Muscle of leg (tissue), 11 donors: ENCODE results near the gene TRDN. TPM values are rescaled to one million over a fixed set of nuclear protein-coding genes. Genes with fewer than 3 reads are reported as not detected.

Experiments used
- DNase-seq: peaks from one replicate; pipeline ENCODE4 v3.0.0; 2013
- H3K27ac ChIP-seq: one replicate; pipeline ENCODE4 v1.5.1; 2013; ENCODE audit warnings: mild to moderate bottlenecking, low read length, control low read depth
- H3K27me3 ChIP-seq: one replicate; pipeline ENCODE4 v1.6.1; 2013; ENCODE audit warnings: low read length; ENCODE audit not compliant: control insufficient read depth, insufficient read depth
- H3K36me3 ChIP-seq: one replicate; pipeline ENCODE4 v1.6.1; 2013; ENCODE audit warnings: low read length; ENCODE audit not compliant: control insufficient read depth, insufficient read depth
- H3K4me1 ChIP-seq: one replicate; pipeline ENCODE4 v1.6.1; 2013; ENCODE audit warnings: low read length; ENCODE audit not compliant: control insufficient read depth, insufficient read depth
- H3K4me3 ChIP-seq: one replicate; pipeline ENCODE4 v1.5.1; 2013; ENCODE audit warnings: low read length, control low read depth
- H3K9me3 ChIP-seq: replicated peaks from 2 replicates; pipeline ENCODE4 v1.6.1; 2013; ENCODE audit warnings: low read depth, low read length; ENCODE audit not compliant: control insufficient read depth
- WGBS: methylation state at CpG from one replicate; pipeline ENCODE4 v1.1.5; 2013; ENCODE audit warnings: missing lambda C conversion rate; ENCODE audit not compliant: insufficient coverage; 5-methylcytosine and 5-hydroxymethylcytosine counted together
- polyA plus RNA-seq, 8 donors: library from polyadenylated mRNA; unstranded; fragments of 120-200 nt; gene quantifications; one replicate each; pipeline versions ENCODE4 v1.2.1 to v1.2.3, GENCODE V29; 2013; ENCODE audit warnings: inconsistent platforms in 1 of 8, low replicate concordance in 1 of 8; ENCODE audit not compliant: insufficient read length in 8 of 8, insufficient read depth in 1 of 8
- total RNA-seq: library from RNA; stranded (reverse); fragments of 120-200 nt; gene quantifications from one replicate; pipeline ENCODE4 v1.2.4, GENCODE V29; 2013

TRDN gene
- total and polyA plus RNA-seq, 9 donors: 97.2 to 223 (median 169) TPM

DNA sequence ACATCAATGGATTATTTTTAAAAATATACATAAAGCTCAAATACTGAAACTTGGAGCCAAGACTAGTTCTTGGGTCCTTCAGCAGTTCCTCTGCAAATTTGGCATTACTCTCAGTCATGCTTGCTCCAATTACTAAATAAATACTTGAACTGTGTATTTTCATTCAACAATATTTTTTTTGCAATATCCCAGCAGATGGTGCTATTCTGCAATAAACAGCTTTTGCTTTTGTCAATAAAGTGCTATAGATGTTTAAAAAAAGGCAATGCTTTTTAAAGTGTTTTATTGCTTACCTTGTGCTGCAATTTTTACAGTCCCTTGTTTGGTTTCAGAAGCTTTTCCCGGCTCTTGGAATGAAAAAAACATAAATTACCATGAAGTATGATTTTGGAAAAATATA is 243.4 kb downstream of the TRDN start:
- Histone ChIP-seq H3K36me3 (no peaks in the 10 kb centered on the region), H3K4me1 (no peaks in the 10 kb centered on the region), H3K4me3 (no peak overlapping the region), H3K27ac (no peak overlapping the region), H3K27me3 (no peaks in the 10 kb centered on the region), H3K9me3 (no peaks in the 10 kb centered on the region)
- DNase-seq: peak; percentile 59
- no CpG with 5 or more reads among the region's 1 CpG for WGBS

DNA sequence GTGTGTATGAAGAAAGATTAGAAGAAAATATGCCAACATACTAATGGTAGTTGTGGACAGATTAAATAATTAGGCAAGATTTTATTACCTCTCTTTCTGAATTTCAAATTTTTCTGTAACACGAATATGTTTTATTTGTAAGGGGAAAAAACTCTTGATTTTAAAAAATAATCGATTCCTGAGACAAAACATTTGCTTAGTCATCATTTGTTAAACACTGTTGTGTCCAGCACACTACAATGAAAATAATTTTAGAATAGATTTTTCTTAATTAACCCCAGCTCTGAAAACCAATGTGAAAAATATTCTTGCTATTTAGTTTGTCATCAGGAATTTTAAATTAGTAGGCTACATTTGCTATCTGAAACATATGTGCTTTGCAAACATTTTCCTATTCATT is 253.0 kb downstream of the TRDN start:
- no CpG with 5 or more reads among the region's 2 CpGs for WGBS
- Histone ChIP-seq H3K4me3 (no peak overlapping the region), H3K4me1 (no peaks in the 10 kb centered on the region), H3K9me3 (no peaks in the 10 kb centered on the region), H3K36me3 (no peaks in the 10 kb centered on the region), H3K27me3 (no peaks in the 10 kb centered on the region), H3K27ac (no peak overlapping the region)
- no peak for DNase-seq

DNA sequence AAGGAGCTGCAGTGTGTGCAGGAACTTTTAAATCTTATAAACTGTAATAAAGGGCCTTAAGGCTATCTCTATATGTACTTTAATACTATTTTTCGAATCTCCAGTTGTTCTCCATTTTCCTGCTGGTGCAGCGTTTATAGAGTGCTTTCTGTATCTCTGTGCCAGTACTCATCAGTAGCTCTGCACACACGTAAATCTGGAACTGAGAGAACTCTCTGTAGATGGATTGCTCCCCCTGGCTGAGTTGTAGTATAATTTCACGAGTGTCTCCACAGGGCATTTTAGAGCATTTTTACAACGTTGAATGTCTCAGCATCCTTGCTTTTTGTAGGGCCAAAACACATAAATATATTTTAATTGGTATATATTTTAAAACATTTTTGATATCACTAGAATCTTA is 256.5 kb downstream of the TRDN start:
- H3K4me1 ChIP-seq: no peaks in the 10 kb centered on the region
- no peaks in the 10 kb centered on the region for H3K27me3 ChIP-seq
- WGBS: no CpG with 5 or more reads among the region's 5 CpGs
- H3K36me3 ChIP-seq: no peaks in the 10 kb centered on the region
- H3K27ac ChIP-seq: no peak overlapping the region
- H3K9me3 ChIP-seq: no peaks in the 10 kb centered on the region
- no peak overlapping the region for H3K4me3 ChIP-seq
- peak; percentile 35 for DNase-seq

DNA sequence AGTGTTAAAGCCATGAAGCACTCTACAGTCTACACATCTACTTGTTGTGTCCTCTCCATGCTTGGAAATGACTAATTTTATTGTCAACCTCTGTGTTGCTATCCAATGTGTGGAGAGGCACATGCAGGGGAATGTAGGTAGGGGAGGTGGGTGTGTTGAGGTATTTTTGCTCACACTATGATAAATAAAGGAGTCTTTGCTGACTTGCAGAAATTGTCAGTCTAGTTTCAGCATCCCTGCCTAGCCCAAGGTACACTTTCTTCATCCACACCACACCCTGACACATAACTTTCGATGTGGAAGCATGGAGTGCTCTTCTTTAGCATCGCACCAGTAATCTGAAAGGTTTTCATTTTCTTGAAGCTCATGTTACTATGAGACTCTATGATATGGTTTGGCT is 264.0 kb downstream of the TRDN start:
- WGBS: no CpG with 5 or more reads among the region's 2 CpGs
- no peaks in the 10 kb centered on the region for H3K36me3 ChIP-seq
- H3K27ac ChIP-seq: no peak overlapping the region
- DNase-seq: no peak
- H3K9me3 ChIP-seq: no peaks in the 10 kb centered on the region
- no peak overlapping the region for H3K4me3 ChIP-seq
- no peaks in the 10 kb centered on the region for H3K27me3 ChIP-seq
- H3K4me1 ChIP-seq: no peaks in the 10 kb centered on the region

DNA sequence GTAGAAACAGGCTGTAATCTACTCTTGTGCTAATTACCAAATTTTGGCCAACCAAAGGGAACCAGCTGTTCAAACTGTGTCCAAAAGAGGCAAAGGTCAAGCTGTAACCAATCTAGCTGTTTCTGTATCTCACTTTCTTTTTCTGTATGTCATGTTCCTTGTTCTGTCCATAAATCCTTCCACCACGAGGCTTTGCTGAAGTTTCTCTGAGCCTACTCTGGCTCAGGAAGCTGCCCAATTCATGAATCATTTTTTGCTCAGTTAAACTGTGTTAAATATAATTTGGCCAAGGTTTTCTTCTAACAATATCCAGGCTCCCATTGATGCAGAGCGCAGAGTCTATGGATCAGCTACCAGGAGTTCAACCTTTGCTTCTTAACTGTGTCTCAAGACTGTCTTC is 272.8 kb downstream of the TRDN start:
- Histone ChIP-seq H3K27ac (no peak overlapping the region), H3K9me3 (no peaks in the 10 kb centered on the region), H3K4me3 (no peak overlapping the region), H3K4me1 (no peaks in the 10 kb centered on the region), H3K27me3 (no peaks in the 10 kb centered on the region), H3K36me3 (no peaks in the 10 kb centered on the region)
- 100% methylated on average over 1 of the region's 2 CpGs for WGBS
- DNase-seq: no peak

DNA sequence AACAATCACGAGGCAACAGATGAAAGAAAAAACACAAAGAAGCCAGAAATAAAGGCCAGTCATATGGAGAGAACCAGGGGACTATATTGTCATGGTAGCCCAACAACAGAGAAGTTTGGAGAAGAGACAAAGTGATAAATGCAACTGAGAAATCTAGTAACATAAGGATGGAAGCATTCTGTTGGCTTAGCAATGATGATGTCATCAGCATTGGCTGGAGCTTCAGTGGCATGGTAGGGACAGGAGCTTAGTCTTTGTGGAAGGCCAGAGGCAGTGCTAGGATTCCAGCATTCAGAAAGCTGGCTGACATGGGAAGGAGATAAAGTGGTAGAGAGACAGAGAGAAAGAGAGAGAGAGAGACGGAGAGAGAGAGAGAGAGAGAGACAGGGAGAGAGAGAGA is 276.4 kb downstream of the TRDN start:
- DNase-seq: no peak
- H3K9me3 ChIP-seq: no peaks in the 10 kb centered on the region
- H3K27ac ChIP-seq: no peak overlapping the region
- 67% methylated on average over 1 of the region's 2 CpGs for WGBS
- no peaks in the 10 kb centered on the region for H3K36me3 ChIP-seq
- H3K4me3 ChIP-seq: no peak overlapping the region
- no peaks in the 10 kb centered on the region for H3K4me1 ChIP-seq
- no peaks in the 10 kb centered on the region for H3K27me3 ChIP-seq

DNA sequence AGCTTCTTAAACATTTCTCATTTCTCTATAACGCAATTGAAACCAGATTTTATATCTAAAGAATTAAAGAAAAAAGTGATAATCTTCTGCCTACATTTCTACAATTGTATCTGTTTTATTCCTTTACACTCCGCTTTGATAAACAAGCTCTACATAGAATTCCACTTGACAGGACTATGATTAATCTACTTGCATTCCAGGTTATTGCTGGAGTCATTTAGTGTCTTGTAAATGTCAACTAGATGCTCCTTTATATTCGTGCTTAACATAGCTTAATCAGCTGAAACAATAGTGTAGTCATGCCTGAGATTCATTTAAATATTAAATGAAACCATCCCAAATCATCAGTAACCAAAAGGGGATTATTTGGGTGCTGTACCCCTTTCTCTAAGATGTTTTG is 284.0 kb downstream of the TRDN start:
- Histone ChIP-seq H3K27me3 (no peaks in the 10 kb centered on the region), H3K36me3 (no peaks in the 10 kb centered on the region), H3K4me3 (no peak overlapping the region), H3K27ac (no peak overlapping the region), H3K4me1 (no peaks in the 10 kb centered on the region), H3K9me3 (no peaks in the 10 kb centered on the region)
- DNase-seq: no peak
- WGBS: no CpG with 5 or more reads among the region's 3 CpGs

DNA sequence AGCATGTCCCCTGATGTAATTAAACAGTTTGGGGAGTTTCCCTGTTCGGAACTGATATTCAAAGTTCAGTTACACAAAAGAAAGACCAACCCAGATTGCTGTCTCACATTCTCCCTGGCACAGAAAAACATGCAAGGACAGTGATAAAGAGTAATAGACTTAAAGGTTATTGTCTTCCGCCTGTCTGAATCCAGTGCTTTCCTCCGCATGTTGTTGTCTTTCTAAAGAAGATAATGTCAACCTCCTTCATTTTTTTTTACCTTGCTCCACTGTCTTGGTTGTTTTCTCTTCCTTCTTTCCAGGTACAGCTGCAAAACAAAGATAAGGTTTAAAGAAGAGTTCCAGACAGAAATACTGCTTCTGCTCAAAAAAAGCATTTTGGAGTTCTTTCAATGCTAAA is 284.5 kb downstream of the TRDN start:
- no CpG with 5 or more reads among the region's 3 CpGs for WGBS
- Histone ChIP-seq H3K36me3 (no peaks in the 10 kb centered on the region), H3K9me3 (no peaks in the 10 kb centered on the region), H3K4me1 (no peaks in the 10 kb centered on the region), H3K4me3 (no peak overlapping the region), H3K27me3 (no peaks in the 10 kb centered on the region), H3K27ac (no peak overlapping the region)
- DNase-seq: no peak

DNA sequence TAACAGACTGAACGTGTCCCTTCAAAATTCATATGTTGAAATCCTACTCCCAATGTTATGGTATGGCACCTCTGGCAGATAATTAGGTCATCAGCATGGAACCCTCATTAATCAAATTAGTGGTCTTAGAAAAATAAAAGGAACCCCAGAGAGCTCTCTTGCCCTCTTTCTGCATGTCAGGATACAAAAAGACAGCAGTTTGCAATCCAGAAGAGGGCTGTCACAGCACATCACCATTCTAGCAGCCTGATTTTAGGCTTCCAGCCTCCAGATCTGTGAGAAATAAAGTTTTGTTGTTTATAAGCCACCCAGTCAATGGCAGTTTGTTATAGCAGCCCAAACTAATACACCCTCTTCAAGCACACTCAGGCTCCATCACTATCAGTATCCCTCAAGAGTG is 292.9 kb downstream of the TRDN start:
- no CpG with 5 or more reads among the region's 1 CpG for WGBS

DNA sequence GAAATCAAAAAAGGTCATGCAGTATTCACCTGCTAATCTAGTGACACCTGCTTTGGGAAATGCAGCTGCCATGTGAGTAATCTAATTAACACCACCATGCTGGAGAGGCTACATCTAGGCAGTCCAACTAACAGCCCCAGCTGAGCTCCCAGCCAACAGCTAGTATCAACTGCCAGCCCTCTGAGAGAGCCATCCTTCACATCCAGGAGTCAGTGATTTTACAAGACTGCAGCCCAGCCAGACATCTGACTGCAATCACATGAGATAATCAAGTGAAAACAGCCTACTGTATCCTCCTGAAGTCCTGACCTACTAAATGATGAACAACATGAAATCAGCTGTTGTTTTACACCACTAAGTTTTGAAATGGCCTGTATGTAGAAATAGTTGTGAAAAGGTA is 298.4 kb downstream of the TRDN start:
- H3K27ac ChIP-seq: no peak overlapping the region
- no peaks in the 10 kb centered on the region for H3K27me3 ChIP-seq
- no peaks in the 10 kb centered on the region for H3K9me3 ChIP-seq
- no peak for DNase-seq
- no peak overlapping the region for H3K4me3 ChIP-seq
- no peaks in the 10 kb centered on the region for H3K36me3 ChIP-seq
- H3K4me1 ChIP-seq: no peaks in the 10 kb centered on the region

More for the DNA sequence above, 292.9 kb downstream of the TRDN start:
- H3K4me3 ChIP-seq: no peak overlapping the region
- no peak overlapping the region for H3K27ac ChIP-seq
- no peak for DNase-seq
- no peaks in the 10 kb centered on the region for H3K27me3 ChIP-seq
- no peaks in the 10 kb centered on the region for H3K36me3 ChIP-seq
- H3K9me3 ChIP-seq: no peaks in the 10 kb centered on the region
- no peaks in the 10 kb centered on the region for H3K4me1 ChIP-seq

DNA sequence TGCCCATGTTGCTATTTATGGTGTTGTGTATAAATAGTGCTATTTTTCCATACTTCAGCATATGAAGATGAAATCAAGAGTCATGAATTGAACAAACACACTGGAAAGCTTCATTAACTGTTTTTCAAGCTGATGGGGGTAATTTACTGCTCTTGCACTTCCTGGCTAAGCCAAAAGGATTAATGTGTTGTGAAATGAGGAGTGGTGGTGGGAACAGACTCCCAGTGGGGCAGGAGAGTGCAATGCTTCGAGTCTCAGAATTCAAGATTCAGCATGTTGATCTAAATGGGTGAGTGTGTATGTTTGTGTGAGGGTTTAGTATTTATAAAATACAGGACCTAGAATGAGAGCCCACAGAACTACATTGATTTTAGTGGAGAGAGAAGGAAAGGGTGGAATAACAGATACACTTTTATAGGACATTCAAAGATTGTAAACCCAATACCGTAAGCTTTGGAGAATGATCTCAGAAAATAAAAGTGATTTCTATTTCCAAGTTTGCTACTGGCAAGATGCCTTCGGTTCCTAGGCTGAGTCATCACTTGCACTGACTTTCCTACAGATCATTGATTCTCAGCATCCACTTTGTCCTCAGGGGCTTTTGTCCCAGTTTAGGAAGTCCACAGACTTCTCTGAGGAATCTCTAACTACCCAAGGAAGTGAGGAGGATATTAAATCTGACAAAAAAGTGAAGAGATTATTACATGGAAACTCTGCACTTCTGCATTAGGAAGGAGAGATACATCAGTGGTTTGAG is 303.6 kb downstream of the TRDN start:
- no peaks in the 10 kb centered on the region for H3K9me3 ChIP-seq
- DNase-seq: peak; percentile 30
- H3K36me3 ChIP-seq: no peaks in the 10 kb centered on the region
- 17% methylated on average over 2 of the region's 3 CpGs for WGBS
- H3K27me3 ChIP-seq: no peaks in the 10 kb centered on the region
- no peak overlapping the region for H3K27ac ChIP-seq
- no peaks in the 10 kb centered on the region for H3K4me1 ChIP-seq
- H3K4me3 ChIP-seq: no peak overlapping the region
